H1 (cell line): ENCODE results near the gene ANKS1A. TPM values are rescaled to one million over a fixed set of nuclear protein-coding genes. Genes with fewer than 3 reads are reported as not detected.

Experiments
- CTCF ChIA-PET: fragments of 300-600 bp; sonication (Branson Sonifier 250); formaldehyde crosslinking; loops from one replicate; lab custom pipeline; 2021; ENCODE audit not compliant: partially characterized antibody; lab: Charles Lee
- POLR2A ChIA-PET: fragments of 300-600 bp; sonication (Branson Sonifier 250); formaldehyde crosslinking; loops from one replicate; lab custom pipeline; 2021; ENCODE audit warnings: inconsistent platforms; ENCODE audit not compliant: partially characterized antibody; lab: Charles Lee
- DNase-seq, 2 experiments: peaks; one replicate each; pipeline versions ENCODE4 v3.0.0 to v3.0.0-alpha.2; 2010 to 2022; ENCODE audit warnings: low spot score in 2 of 2, low read depth in 1 of 2, mixed read lengths in 1 of 2
- FAIRE-seq: peaks from 2 replicates; lab custom pipeline; 2011; peaks lifted over from hg19 to GRCh38; lab: Jason Lieb, UNC
- H2AFZ ChIP-seq: 2 replicates; pipeline ENCODE4 v1.8.1; 2012; ENCODE audit warnings: low read length, inconsistent platforms
- H2AK5ac ChIP-seq: 2 replicates; pipeline ENCODE4 v1.6.1; 2013; ENCODE audit warnings: low read depth, low read length
- H2BK120ac ChIP-seq: replicated peaks from 2 replicates; pipeline ENCODE3; 2013; ENCODE audit warnings: low read depth, low read length, inconsistent platforms
- H2BK12ac ChIP-seq: 2 replicates; pipeline ENCODE4 v1.6.1; 2013; ENCODE audit warnings: low read depth, low read length
- H2BK15ac ChIP-seq: 2 replicates; pipeline ENCODE4 v1.6.1; 2013; ENCODE audit warnings: low read length
- H2BK20ac ChIP-seq: 2 replicates; pipeline ENCODE4 v1.6.1; 2013; ENCODE audit warnings: low read length
- H2BK5ac ChIP-seq: 2 replicates; pipeline ENCODE4 v1.6.1; 2013; ENCODE audit warnings: low read depth, low read length
- H3K14ac ChIP-seq: 2 replicates; pipeline ENCODE4 v1.6.1; 2013; ENCODE audit warnings: inconsistent platforms; ENCODE audit not compliant: insufficient read length
- H3K18ac ChIP-seq: 2 replicates; pipeline ENCODE4 v1.6.1; 2013; ENCODE audit warnings: low read length; ENCODE audit errors: extremely low read depth
- H3K23ac ChIP-seq: 2 replicates; pipeline ENCODE4 v1.6.1; 2013; ENCODE audit warnings: inconsistent platforms; ENCODE audit not compliant: insufficient read length
- H3K23me2 ChIP-seq: 2 replicates; pipeline ENCODE4 v1.6.1; 2013; ENCODE audit warnings: low read depth, low read length
- H3K27ac ChIP-seq: 2 replicates; pipeline ENCODE4 v1.6.1; 2011; ENCODE audit warnings: low read depth, low read length, inconsistent platforms
- H3K27me3 ChIP-seq, 4 experiments: replicated peaks in 1 of 4; 1 replicate in 1 of 4; 2 replicates in 3 of 4; pipeline versions ENCODE4 v1.6.1 to v1.8.1; 2011 to 2013; ENCODE audit warnings: low read length in 3 of 4, mild to moderate bottlenecking in 3 of 4, inconsistent platforms in 2 of 4, mixed read lengths in 2 of 4, moderate library complexity in 1 of 4; ENCODE audit not compliant: control insufficient read depth in 3 of 4, insufficient read depth in 3 of 4; ENCODE audit errors: extremely low read depth in 1 of 4
- H3K36me3 ChIP-seq, 4 experiments: 2 replicates each; pipeline versions ENCODE4 v1.6.1 to v1.8.1; 2011 to 2013; ENCODE audit warnings: mild to moderate bottlenecking in 4 of 4, low read length in 3 of 4, moderate library complexity in 2 of 4, control low read depth in 1 of 4, inconsistent platforms in 1 of 4; ENCODE audit not compliant: insufficient read depth in 4 of 4, control insufficient read depth in 2 of 4
- H3K4ac ChIP-seq: replicated peaks from 2 replicates; pipeline ENCODE3; 2013; ENCODE audit warnings: low read length, low read depth, mixed read lengths, inconsistent platforms; ENCODE audit not compliant: insufficient read length
- H3K4me1 ChIP-seq, 4 experiments: replicated peaks in 1 of 4; 1 replicate in 1 of 4; 2 replicates in 3 of 4; pipeline versions ENCODE4 v1.6.1 to v1.8.1; 2011 to 2013; ENCODE audit warnings: low read length in 3 of 4, inconsistent platforms in 2 of 4, mixed read lengths in 1 of 4; ENCODE audit not compliant: insufficient read depth in 4 of 4, control insufficient read depth in 3 of 4
- H3K4me2 ChIP-seq, 2 experiments: 2 replicates each; pipeline versions ENCODE4 v1.6.1 to v1.8.1; 2011 to 2013; ENCODE audit warnings: low read depth in 2 of 2, low read length in 2 of 2, control low read depth in 1 of 2, inconsistent platforms in 1 of 2, mild to moderate bottlenecking in 1 of 2; ENCODE audit not compliant: insufficient read depth in 1 of 2
- H3K4me3 ChIP-seq, 4 experiments: fragments of 200-600, 300-600 bp in 1 of 4; sonication (generic), shearing (Covaris generic), sonication (Bioruptor Twin) in 1 of 4; 2 replicates each; pipeline versions ENCODE4 v1.5.1 to v1.8.1; 2011 to 2016; ENCODE audit warnings: low read length in 4 of 4, low read depth in 3 of 4, control low read depth in 2 of 4, inconsistent platforms in 2 of 4, mild to moderate bottlenecking in 2 of 4, mixed read lengths in 1 of 4, moderate library complexity in 1 of 4; ENCODE audit not compliant: insufficient read depth in 2 of 4; ENCODE audit errors: extremely low read depth in 1 of 4
- H3K56ac ChIP-seq: replicated peaks from 2 replicates; pipeline ENCODE3; 2013; ENCODE audit warnings: low read depth, mild to moderate bottlenecking, mixed read lengths, low read length, inconsistent platforms; ENCODE audit not compliant: insufficient read length
- H3K79me1 ChIP-seq: 2 replicates; pipeline ENCODE4 v1.6.1; 2013; ENCODE audit warnings: low read depth, low read length, control low read depth
- H3K79me2 ChIP-seq, 2 experiments: 2 replicates each; pipeline versions ENCODE4 v1.6.1 to v1.8.1; 2012 to 2013; ENCODE audit warnings: low read length in 2 of 2, mild to moderate bottlenecking in 2 of 2, inconsistent platforms in 1 of 2; ENCODE audit not compliant: insufficient read depth in 2 of 2, control insufficient read depth in 1 of 2
- H3K9ac ChIP-seq, 4 experiments: replicated peaks in 1 of 4; 1 replicate in 1 of 4; 2 replicates in 3 of 4; pipeline versions ENCODE4 v1.6.1 to v1.8.1; 2011 to 2013; ENCODE audit warnings: low read depth in 3 of 4, low read length in 3 of 4, control low read depth in 2 of 4, mild to moderate bottlenecking in 2 of 4, moderate library complexity in 2 of 4, inconsistent platforms in 1 of 4; ENCODE audit errors: extremely low read depth in 1 of 4
- H3K9me3 ChIP-seq, 2 experiments: 2 replicates each; pipeline versions ENCODE4 v1.6.1 to v1.8.1; 2012 to 2013; ENCODE audit warnings: mild to moderate bottlenecking in 2 of 2, moderate library complexity in 2 of 2, control low read depth in 1 of 2, inconsistent platforms in 1 of 2, low read depth in 1 of 2, low read length in 1 of 2, mixed read lengths in 1 of 2; ENCODE audit not compliant: insufficient read depth in 2 of 2
- H4K20me1 ChIP-seq, 2 experiments: replicated peaks in 1 of 2; 2 replicates each; pipeline versions ENCODE3 to v1.8.1; 2011 to 2013; ENCODE audit warnings: inconsistent platforms in 2 of 2, low read length in 2 of 2, mild to moderate bottlenecking in 1 of 2; ENCODE audit not compliant: insufficient read depth in 2 of 2, control insufficient read depth in 1 of 2
- H4K5ac ChIP-seq: 2 replicates; pipeline ENCODE4 v1.6.1; 2013; ENCODE audit warnings: low read length, low read depth, mixed read lengths, inconsistent platforms; ENCODE audit not compliant: insufficient read length
- H4K8ac ChIP-seq: 2 replicates; pipeline ENCODE4 v1.8.0; 2013; ENCODE audit warnings: mild to moderate bottlenecking, moderate library complexity, low read length, inconsistent platforms; ENCODE audit not compliant: insufficient read depth; ENCODE audit errors: extremely low read depth
- H4K91ac ChIP-seq: replicated peaks from 2 replicates; pipeline ENCODE3; 2013; ENCODE audit warnings: low read length, mixed read lengths, inconsistent platforms; ENCODE audit not compliant: insufficient read length
- ATF2 ChIP-seq: IDR thresholded peaks from 2 replicates; pipeline ENCODE4 v1.6.1; 2012; ENCODE audit warnings: low read length, inconsistent platforms
- CBX8 ChIP-seq: fragments of 300-800, 300-1000 bp; sonication (generic); IDR thresholded peaks from 2 replicates; pipeline ENCODE4 v1.7.1; 2016; ENCODE audit warnings: low read depth, low read length, borderline replicate concordance
- CTBP2 ChIP-seq: IDR thresholded peaks from 2 replicates; pipeline ENCODE4 v1.7.0; 2011; ENCODE audit warnings: borderline replicate concordance, mild to moderate bottlenecking, moderate library complexity, mixed read lengths, low read length; ENCODE audit not compliant: insufficient read depth, insufficient read length
- E2F6 ChIP-seq: IDR thresholded peaks from 2 replicates; pipeline ENCODE4 v1.6.1; 2012; ENCODE audit warnings: inconsistent platforms
- GABPA ChIP-seq: IDR thresholded peaks from 2 replicates; pipeline ENCODE4 v1.6.1; 2011; ENCODE audit warnings: mild to moderate bottlenecking, low read length, moderate library complexity, borderline replicate concordance; ENCODE audit not compliant: insufficient read depth
- GTF2F1 ChIP-seq: IDR thresholded peaks from 2 replicates; pipeline ENCODE4 v1.6.1; 2012; ENCODE audit warnings: low read depth, low read length, improper control_type of control experiment, borderline replicate concordance
- MAX ChIP-seq: IDR thresholded peaks from 2 replicates; pipeline ENCODE4 v1.6.1; 2012; ENCODE audit warnings: inconsistent platforms
- NRF1 ChIP-seq: IDR thresholded peaks from 2 replicates; pipeline ENCODE4 v1.6.1; 2011; ENCODE audit warnings: mild to moderate bottlenecking, low read depth, low read length, improper control_type of control experiment
- POLR2A ChIP-seq, 2 experiments: IDR thresholded peaks; 1 replicate in 1 of 2; 2 replicates in 1 of 2; pipeline ENCODE4 v1.6.1; 2011; ENCODE audit warnings: low read depth in 2 of 2, low read length in 2 of 2, mild to moderate bottlenecking in 2 of 2; ENCODE audit errors: control extremely low read depth in 1 of 2
- POU5F1 ChIP-seq: IDR thresholded peaks from 2 replicates; pipeline ENCODE4 v1.6.1; 2011; ENCODE audit warnings: low read depth, mild to moderate bottlenecking, low read length, moderate library complexity
- SP1 ChIP-seq: IDR thresholded peaks from 2 replicates; pipeline ENCODE4 v1.6.1; 2011; ENCODE audit warnings: low read depth, low read length
- ZNF274 ChIP-seq: IDR thresholded peaks from 2 replicates; pipeline ENCODE4 v1.7.0; 2012; ENCODE audit warnings: low read length, borderline replicate concordance; ENCODE audit errors: extremely low read depth
- WGBS, 2 experiments: shearing (Covaris generic) in 1 of 2; methylation state at CpG; one replicate each; pipeline versions ENCODE4 v1.1.6 to v1.1.7; 2013 to 2015; ENCODE audit warnings: low lambda C conversion rate in 2 of 2, mixed read lengths in 2 of 2, inconsistent platforms in 1 of 2, low coverage in 1 of 2, missing lambda C conversion rate in 1 of 2; ENCODE audit not compliant: insufficient replicate concordance in 2 of 2, insufficient coverage in 1 of 2, insufficient read length in 1 of 2; ENCODE audit errors: extremely low coverage in 1 of 2, missing lambda C conversion rate in 1 of 2; 5-methylcytosine and 5-hydroxymethylcytosine counted together
- polyA plus RNA-seq, 7 experiments: library from polyadenylated mRNA; depleted of rRNA in 3 of 7; stranded (reverse) in 5 of 7; unstranded in 2 of 7; fragments of >200 nt in 5 of 7; fragments of 200-250 nt in 2 of 7; gene quantifications; 1 replicate in 5 of 7; 2 replicates in 1 of 7; 4 replicates in 1 of 7; pipeline versions ENCODE4 v1.2.1 to v1.2.3, GENCODE V29; 2011 to 2013; ENCODE audit warnings: missing spikeins in 2 of 7, mixed read lengths in 2 of 7
- total RNA-seq: library from RNA; stranded (reverse); fragmentation: NEBNext Ultra II Directional; extraction: Animal tissue kit (Norgen Biotek cat#: 25700); gene quantifications from 2 replicates; pipeline ENCODE4 v1.2.1, GENCODE V29; 2021

Gene ANKS1A
- total and polyA plus RNA-seq, 2 of the 8 experiments (the other 6 are each of a cell fraction or from before 2014, with no cell fraction given) = 9.8 to 30.9 TPM

GRCh38 chr6:35077713-35078105 is 188.7 kb downstream of the ANKS1A start:
- H3K79me2 ChIP-seq = no peaks in the 10 kb centered on the region
- H2AK5ac ChIP-seq = no peak overlapping the region
- no peak overlapping the region for H3K18ac ChIP-seq
- H3K36me3 ChIP-seq = peaks cover 0 to 9% (median 5%) of the 10 kb centered on the region in 4 experiments; a peak in 5 of 8 replicates
- DNase-seq (no peak), FAIRE-seq (no peak)
- H3K4me2 ChIP-seq = no peak overlapping the region
- H4K8ac ChIP-seq = no peak overlapping the region
- no peaks in the 10 kb centered on the region for H3K27me3 ChIP-seq
- H3K4me3 ChIP-seq = no peak overlapping the region
- H3K4me1 ChIP-seq = peaks cover 0 to 10% (median 4%) of the 10 kb centered on the region in 4 experiments; a peak in 4 of 7 replicates
- no peak overlapping the region for H2BK20ac ChIP-seq
- H2BK5ac ChIP-seq = no peak overlapping the region
- H2BK120ac ChIP-seq = no peak overlapping the region
- ChIA-PET CTCF (interaction anchor here (0.5 to 8.6 kb wide), 9 partner anchors 9 to 164 kb away, joined by 3 to 52 read pairs (median 4); no protein-coding TSS in a partner anchor), POLR2A (no interaction called here)
- H3K79me1 ChIP-seq = no peaks in the 10 kb centered on the region
- H3K23me2 ChIP-seq = no peaks in the 10 kb centered on the region
- no peak overlapping the region for H3K9ac ChIP-seq
- no peak overlapping the region for H3K27ac ChIP-seq
- no peak overlapping the region for H3K23ac ChIP-seq
- H2BK12ac ChIP-seq = no peak overlapping the region
- H4K20me1 ChIP-seq = no peaks in the 10 kb centered on the region
- no peak overlapping the region for H3K4ac ChIP-seq
- no peak overlapping the region for H3K14ac ChIP-seq
- no peak overlapping the region for H2BK15ac ChIP-seq
- H4K91ac ChIP-seq = no peak overlapping the region
- no peak overlapping the region for H3K56ac ChIP-seq
- H4K5ac ChIP-seq = no peak overlapping the region
- WGBS, 2 experiments = 81% methylated on average over 11 of the region's 11 CpGs; no CpG with 5 or more reads in 1 of the 2 experiments
- no peaks in the 10 kb centered on the region for H3K9me3 ChIP-seq
- no peak overlapping the region for H2AFZ ChIP-seq
- TF ChIP-seq ZNF274 = no peak
- no peak for TF ChIP-seq POU5F1
- TF ChIP-seq CTBP2 = no peak
- TF ChIP-seq GTF2F1 = no peak
- TF ChIP-seq GABPA = no peak
- no peak for TF ChIP-seq ATF2
- TF ChIP-seq CBX8 = no peak
- no peak for TF ChIP-seq NRF1
- TF ChIP-seq E2F6 = no peak
- TF ChIP-seq MAX = no peak
- TF ChIP-seq SP1 = no peak
- no peak for TF ChIP-seq POLR2A (IDR thresholded peaks at IDR 0.05; ENCODE audit: control extremely low read depth in 1 of 2, low read depth in 2 of 2, low read length in 2 of 2)
